Effector CD4-positive, alpha-beta T cell (primary cell): Measurements from ENCODE around the gene ARNT2.

Experiments used
- DNase-seq: peaks from one replicate; pipeline ENCODE4 v3.0.0-alpha.2; 2020

The ARNT2 gene

GRCh38 chr15:80444680-80445251 is 40.6 kb downstream of the ARNT2 start:
- DNase-seq: no peak

DNA sequence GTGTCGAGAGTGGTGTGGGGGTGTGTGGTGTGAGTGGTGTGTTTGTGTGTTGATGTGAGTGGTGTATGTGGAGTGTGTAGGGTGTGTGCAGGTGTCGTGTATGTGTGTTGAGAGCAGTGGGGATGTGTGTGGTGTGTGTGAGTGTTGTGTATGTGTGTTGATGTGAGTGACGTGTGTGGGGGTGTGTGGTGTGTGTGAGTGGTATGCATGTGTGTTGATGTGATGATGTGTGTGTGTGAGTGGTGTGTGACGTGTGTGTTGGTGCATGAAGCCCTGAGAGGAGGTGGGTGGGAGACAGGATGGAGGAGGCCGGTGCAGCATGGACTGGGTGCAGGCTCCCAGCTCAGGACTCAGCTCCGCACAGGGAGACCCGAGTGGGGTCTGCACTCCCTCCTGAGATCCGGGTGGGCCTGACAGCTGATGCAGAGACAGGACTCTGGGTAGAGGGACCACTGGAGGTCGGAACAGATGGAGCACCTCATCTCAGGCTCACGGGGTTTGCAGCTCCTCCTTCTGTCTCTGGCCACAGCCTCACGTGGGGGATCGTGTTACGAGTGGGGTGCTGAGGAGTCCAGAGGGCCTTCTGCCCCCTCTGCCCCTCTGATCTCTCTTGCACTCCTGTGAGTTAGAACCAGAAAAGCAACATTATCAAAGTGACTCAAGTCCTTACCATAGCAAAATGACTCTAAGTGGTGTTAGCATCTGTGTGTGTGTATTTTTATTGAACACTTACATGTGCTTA is 41.3 kb downstream of the ARNT2 start:
- DNase-seq: no peak

DNA sequence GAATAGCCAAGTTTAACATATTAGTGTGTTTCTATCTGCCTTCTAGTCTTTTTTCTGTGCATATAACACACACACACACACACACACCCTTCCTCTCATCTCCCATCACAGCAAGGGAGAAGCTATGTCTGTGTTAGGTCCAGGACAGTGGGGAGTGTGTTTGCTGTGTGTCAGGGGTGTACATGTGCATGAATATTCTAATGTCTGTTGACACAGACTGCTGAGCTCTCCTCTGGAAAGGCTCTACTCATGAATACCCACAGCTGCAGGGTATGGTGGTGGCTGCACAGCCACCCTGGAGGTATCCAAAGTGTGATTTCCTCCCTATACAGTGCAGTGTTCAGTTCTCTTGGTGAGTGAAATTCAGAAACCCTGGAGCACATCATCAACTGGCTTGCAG is 42.9 kb downstream of the ARNT2 start:
- DNase-seq: no peak

- no peak for DNase-seq
Measured at GRCh38 chr15:80449825-80450224, 45.6 kb downstream of the ARNT2 start.

- no peak for DNase-seq
Measured at GRCh38 chr15:80450811-80451321, 46.7 kb downstream of the ARNT2 start.

DNA sequence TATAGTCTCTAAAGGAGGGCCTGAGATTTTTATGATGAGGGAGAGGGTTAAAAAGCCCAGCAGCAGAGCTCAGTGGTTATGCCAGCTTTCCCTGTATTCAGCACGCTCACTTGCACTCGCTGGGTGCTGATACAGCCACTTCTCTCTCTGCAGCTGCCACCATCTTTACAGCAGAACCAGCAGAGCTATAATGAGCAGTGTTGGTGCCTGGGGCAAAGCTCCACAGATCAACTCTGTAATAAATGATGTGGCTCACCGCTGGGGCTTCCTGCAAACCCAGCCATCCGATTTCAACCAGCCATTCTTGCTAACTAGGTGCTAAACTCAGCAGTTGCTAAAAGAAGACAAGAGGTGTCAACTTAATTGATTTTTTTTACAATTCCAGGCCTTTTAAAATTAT is 48.0 kb downstream of the ARNT2 start:
- no peak for DNase-seq

DNA sequence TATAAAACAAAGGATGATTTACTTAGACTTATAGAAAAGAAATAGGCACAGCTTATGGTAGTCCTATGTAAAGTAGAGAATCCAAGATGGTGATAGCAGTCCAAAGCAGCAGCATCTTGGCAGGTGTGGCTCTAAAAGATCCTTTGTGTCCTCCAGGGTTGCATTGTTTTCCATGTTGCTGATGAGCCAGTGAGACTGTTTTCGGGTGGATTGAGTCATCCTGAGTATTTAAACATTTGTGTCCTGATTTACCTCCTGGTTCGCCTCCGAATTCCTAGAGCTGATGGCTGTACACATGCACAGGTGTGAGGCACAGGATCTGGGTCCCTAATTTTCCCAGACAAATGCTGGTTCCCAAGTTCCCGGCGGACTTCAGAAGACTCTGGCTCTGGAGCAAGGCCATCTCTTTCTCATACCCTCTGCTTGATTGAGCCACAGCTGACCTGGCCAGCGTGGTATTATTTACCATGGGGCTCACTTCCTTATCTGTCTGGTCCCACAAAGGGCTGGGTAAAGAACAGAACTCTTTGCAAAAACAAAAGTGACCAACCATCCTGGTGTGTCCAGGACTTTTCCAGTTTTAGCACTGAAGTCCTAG is 51.0 kb downstream of the ARNT2 start:
- DNase-seq: no peak

DNA sequence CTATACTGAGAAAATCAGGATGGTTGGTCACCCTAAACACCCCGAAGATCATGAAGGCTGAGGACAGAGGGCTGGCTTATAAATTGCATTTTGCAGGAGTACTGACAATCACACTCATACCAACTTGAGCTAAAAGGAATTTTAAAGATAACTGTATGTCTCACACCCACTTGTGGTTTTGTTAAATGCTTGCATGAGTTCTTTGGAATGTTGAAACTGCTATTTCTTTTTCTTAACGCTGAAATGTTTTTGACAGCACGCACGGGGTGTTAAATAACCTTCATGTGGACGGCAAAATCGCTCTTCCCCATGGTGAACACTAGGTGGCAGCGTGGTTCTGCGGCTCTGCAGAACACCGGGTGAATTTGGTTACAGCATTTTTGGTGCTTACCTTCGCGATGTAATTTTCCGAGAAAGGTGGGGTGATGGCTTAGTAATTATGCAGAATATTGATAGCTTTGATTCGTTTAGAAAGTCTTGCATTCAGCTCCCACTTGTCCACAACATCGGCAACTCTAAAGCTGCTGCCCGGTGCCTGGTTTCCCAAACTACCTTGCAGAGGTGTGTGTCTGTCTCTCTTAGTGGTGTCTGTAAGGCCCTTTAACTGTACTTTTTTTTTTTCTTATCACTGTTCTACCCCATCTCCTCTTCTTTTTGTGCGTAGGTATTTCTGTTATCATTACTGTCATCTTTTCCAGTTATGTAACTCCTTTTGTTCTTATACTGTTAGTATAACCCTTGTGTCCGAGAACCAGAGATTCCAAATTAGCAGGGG is 51.7 kb downstream of the ARNT2 start:
- DNase-seq: peak; percentile 43

GRCh38 chr15:80456517-80457492 is 52.6 kb downstream of the ARNT2 start:
- DNase-seq: no peak

- DNase-seq: no peak
Measured at GRCh38 chr15:80457896-80458295, 53.7 kb downstream of the ARNT2 start.

DNA sequence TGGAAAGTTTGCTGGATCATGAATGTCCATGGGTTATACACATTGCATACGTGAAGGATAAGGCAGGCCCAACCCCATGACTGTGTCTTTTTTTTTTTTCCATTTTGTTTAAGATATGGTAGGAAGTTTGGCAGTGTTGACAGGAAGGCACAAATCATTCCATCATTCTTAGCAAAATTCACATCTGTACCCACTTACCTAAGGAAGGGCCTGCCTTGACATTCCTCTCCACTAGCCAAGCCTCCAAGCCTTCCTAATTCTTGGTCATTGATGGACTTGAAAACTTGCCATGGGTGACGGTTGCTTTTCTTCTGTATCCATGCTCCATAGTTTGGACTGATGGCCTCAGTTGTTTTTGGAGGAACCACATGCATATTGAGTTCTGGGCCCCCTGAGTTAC is 54.4 kb downstream of the ARNT2 start:
- no peak for DNase-seq

DNA sequence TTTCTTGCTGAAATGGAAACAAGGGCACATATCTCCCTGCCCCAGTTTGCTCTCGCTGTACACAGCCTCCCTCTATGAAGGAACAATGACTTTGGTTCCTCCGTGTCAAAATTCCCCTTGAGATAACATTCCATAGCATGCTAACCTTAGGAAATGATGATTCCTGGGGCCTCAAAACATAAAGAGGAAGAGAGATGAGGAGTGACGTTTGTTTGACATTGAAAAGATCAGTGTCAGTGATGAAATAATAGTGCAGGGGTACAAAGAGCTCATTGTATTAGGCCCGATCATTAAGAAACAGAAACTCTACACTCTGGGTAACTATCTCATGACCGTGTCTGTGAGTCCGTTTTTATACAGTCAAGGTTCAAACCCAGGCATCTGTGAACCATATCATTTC is 55.2 kb downstream of the ARNT2 start:
- no peak for DNase-seq

- no peak for DNase-seq
Measured at GRCh38 chr15:80459818-80460217, 55.6 kb downstream of the ARNT2 start.

- DNase-seq: no peak
Measured at GRCh38 chr15:80461356-80462095, 57.3 kb downstream of the ARNT2 start.

GRCh38 chr15:80462111-80462510 is 57.9 kb downstream of the ARNT2 start:
- no peak for DNase-seq

GRCh38 chr15:80462836-80463512 is 58.8 kb downstream of the ARNT2 start:
- no peak for DNase-seq

DNA sequence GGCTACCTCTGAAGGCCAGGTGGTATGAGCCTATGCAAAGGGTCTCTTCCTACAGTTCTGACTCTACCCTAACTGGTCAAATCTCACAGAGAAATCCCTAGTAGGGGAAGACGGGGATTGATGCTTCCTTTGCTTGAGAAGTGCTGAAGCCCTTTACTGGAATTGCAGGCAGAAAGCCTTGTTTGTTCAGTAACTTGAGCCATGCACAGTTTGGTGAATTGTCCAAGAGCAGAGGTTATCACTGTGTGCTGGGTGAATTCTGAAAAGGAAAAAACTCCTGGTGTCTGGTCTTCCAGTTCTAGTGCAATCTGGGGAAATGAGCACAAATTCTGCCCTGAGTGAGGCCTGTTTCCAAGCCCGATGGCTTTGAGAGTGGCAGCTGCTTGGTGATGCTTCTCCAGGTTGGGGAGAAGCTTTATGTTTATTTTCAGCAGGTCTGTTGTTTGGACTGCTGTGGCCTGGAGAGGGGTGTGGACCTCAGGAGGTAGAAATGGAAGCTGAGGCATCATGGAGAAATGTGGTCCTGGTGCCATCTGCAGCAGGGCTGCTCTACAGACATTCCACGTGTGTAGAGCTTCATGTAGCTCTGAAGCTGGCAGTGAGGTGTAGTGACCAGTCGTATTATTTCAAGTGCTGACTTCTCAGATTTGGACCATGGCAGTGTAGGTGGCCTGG is 60.9 kb downstream of the ARNT2 start:
- DNase-seq: no peak

DNA sequence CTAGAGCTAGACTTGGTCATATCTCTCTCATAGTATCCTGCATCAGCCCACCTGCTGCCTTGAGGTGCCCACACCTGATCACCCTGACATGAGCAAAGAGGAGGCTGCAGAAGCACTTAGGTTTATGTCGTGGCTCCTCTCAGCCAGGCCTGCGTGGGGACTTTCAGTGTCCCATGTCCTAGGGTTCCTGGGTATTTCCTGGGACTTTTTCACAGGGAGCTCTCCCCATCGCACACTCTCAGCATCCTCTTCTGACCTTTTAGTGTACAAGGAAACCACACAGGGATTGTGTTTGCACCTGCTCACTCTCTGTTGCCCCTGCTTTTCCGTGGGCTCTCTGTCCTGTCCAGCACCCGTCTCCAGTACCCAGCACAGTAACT is 61.4 kb downstream of the ARNT2 start:
- no peak for DNase-seq

- no peak for DNase-seq
Measured at GRCh38 chr15:80466543-80466942, 62.4 kb downstream of the ARNT2 start.

GRCh38 chr15:80467311-80467714 is 63.1 kb downstream of the ARNT2 start:
- no peak for DNase-seq
